Keratinocyte (primary cell): ENCODE data around the gene VRK1. TPM values are rescaled to one million over a fixed set of nuclear protein-coding genes. Genes with fewer than 3 reads are reported as not detected.

Experiments
- DNase-seq: peaks from one replicate; pipeline ENCODE4 v3.0.0-alpha.2; 2011; ENCODE audit warnings: low read depth, missing footprints, low spot score
- FAIRE-seq: peaks from 2 replicates; lab custom pipeline; 2011; peaks lifted over from hg19 to GRCh38; lab: Jason Lieb, UNC
- H2AFZ ChIP-seq: 2 replicates; pipeline ENCODE4 v1.6.0; 2012; ENCODE audit warnings: low read length, control low read depth, inconsistent platforms; ENCODE audit not compliant: control insufficient read depth
- H3K27ac ChIP-seq: 2 replicates; pipeline ENCODE4 v1.5.1; 2011; ENCODE audit warnings: low read length; ENCODE audit not compliant: control insufficient read depth, insufficient read depth
- H3K27me3 ChIP-seq: 3 replicates; pipeline ENCODE4 v1.6.0; 2011; ENCODE audit warnings: low read length; ENCODE audit not compliant: control insufficient read depth, insufficient read depth; ENCODE audit errors: extremely low read depth
- H3K36me3 ChIP-seq, 2 experiments: 2 replicates in 1 of 2; 3 replicates in 1 of 2; pipeline ENCODE4 v1.5.1; 2011; ENCODE audit warnings: low read length in 2 of 2, mild to moderate bottlenecking in 1 of 2; ENCODE audit not compliant: control insufficient read depth in 2 of 2, insufficient read depth in 2 of 2; ENCODE audit errors: extremely low read depth in 1 of 2
- H3K4me1 ChIP-seq: 3 replicates; pipeline ENCODE4 v1.5.1; 2011; ENCODE audit warnings: low read length; ENCODE audit not compliant: control insufficient read depth, insufficient read depth; ENCODE audit errors: extremely low read depth
- H3K4me2 ChIP-seq: 3 replicates; pipeline ENCODE4 v1.6.0; 2011; ENCODE audit warnings: low read depth, low read length; ENCODE audit not compliant: control insufficient read depth, insufficient read depth; ENCODE audit errors: extremely low read depth
- H3K4me3 ChIP-seq, 3 experiments: fragments of 200-600 bp in 1 of 3; sonication (generic) in 1 of 3; 2 replicates in 2 of 3; 3 replicates in 1 of 3; pipeline ENCODE4 v1.5.1; 2011 to 2016; ENCODE audit warnings: low read length in 3 of 3, mild to moderate bottlenecking in 3 of 3, control low read depth in 2 of 3, inconsistent platforms in 1 of 3, low read depth in 1 of 3, mixed read lengths in 1 of 3, mixed run types in 1 of 3, moderate library complexity in 1 of 3; ENCODE audit not compliant: control insufficient read depth in 2 of 3, insufficient read depth in 2 of 3; ENCODE audit errors: extremely low read depth in 1 of 3
- H3K79me2 ChIP-seq: 2 replicates; pipeline ENCODE4 v1.6.0; 2012; ENCODE audit warnings: low read length; ENCODE audit not compliant: control insufficient read depth, insufficient read depth
- H3K9ac ChIP-seq: 3 replicates; pipeline ENCODE4 v1.6.0; 2011; ENCODE audit warnings: low read length; ENCODE audit not compliant: control insufficient read depth, insufficient read depth; ENCODE audit errors: extremely low read depth
- H3K9me1 ChIP-seq: 3 replicates; pipeline ENCODE4 v1.6.0; 2011; ENCODE audit warnings: low read length; ENCODE audit not compliant: control insufficient read depth, insufficient read depth; ENCODE audit errors: extremely low read depth
- H3K9me3 ChIP-seq: 2 replicates; pipeline ENCODE4 v1.5.1; 2012; ENCODE audit warnings: low read depth, low read length; ENCODE audit not compliant: control insufficient read depth
- H4K20me1 ChIP-seq: 3 replicates; pipeline ENCODE4 v1.6.0; 2011; ENCODE audit warnings: low read length; ENCODE audit not compliant: control insufficient read depth, insufficient read depth; ENCODE audit errors: extremely low read depth
- CTCF ChIP-seq, 3 experiments: IDR thresholded peaks in 1 of 3; conservative IDR thresholded peaks in 1 of 3; optimal IDR thresholded peaks in 1 of 3; 2 replicates in 2 of 3; 3 replicates in 1 of 3; pipeline versions ENCODE3 to v1.5.1; 2011; ENCODE audit warnings: low read length in 3 of 3, mild to moderate bottlenecking in 3 of 3, moderate library complexity in 2 of 3, control low read depth in 1 of 3, inconsistent platforms in 1 of 3; ENCODE audit not compliant: insufficient read depth in 2 of 3; ENCODE audit errors: extremely low read depth in 1 of 3
- EZH2 ChIP-seq: IDR thresholded peaks from one replicate; pipeline ENCODE4 v1.6.1; 2012; ENCODE audit warnings: inconsistent platforms, mild to moderate bottlenecking, low read length, moderate library complexity
- dilution Hi-C: fragments of 300-500 bp; cut with MboI; formaldehyde crosslinking; loops from one replicate; pipeline ENCODE4 v1.7.0; 2020; ENCODE audit warnings: low sequenced_read_pairs; ENCODE audit not compliant: extremely low pct_ligation_motif_present
- polyA plus RNA-seq, 5 experiments: library from polyadenylated mRNA; depleted of rRNA in 3 of 5; stranded (reverse) in 3 of 5; stranded (forward) in 1 of 5; unstranded in 1 of 5; fragments of >200 nt; gene quantifications; 1 replicate in 1 of 5; 2 replicates in 3 of 5; 3 replicates in 1 of 5; pipeline versions ENCODE4 v1.2.1 to v1.2.3, GENCODE V29; 2011 to 2012; ENCODE audit warnings: missing spikeins in 2 of 5, low read depth in 1 of 5, low replicate concordance in 1 of 5

The VRK1 gene
- polyA plus RNA-seq, 1 donor (not counting 4 experiments of a cell fraction or from before 2014, with no cell fraction given) = 27.1 TPM

DNA sequence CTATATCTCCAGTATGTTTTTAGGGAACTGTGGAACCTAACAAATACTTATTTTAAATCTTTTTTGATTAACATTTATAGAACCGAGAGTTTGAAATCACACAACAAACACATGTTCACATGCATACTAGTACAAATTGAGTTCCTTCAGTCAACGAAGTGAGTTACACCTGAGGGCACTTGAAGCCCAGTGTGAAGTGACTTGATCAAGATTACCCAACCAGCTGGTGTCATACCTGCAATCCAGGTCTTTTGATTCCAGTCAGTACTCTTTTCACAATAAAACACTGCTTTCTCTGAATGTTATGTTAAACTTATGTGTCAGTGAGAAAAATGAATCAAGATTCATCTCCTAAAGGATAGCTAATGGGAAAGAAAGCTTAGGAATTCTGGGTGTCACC lies 35.2 kb downstream of the VRK1 start:
- peaks cover 36% of the 10 kb centered on the region for H3K79me2 ChIP-seq
- H4K20me1 ChIP-seq = no peaks in the 10 kb centered on the region
- no peak overlapping the region for H3K27ac ChIP-seq
- DNase-seq (no peak), FAIRE-seq (no peak)
- H3K4me1 ChIP-seq = peaks cover 6% of the 10 kb centered on the region
- H3K9me3 ChIP-seq = no peaks in the 10 kb centered on the region
- H2AFZ ChIP-seq = no peak overlapping the region
- H3K36me3 ChIP-seq = peaks cover 2 to 3% of the 10 kb centered on the region in 2 experiments
- dilution Hi-C loops = no loop called here
- no peak overlapping the region for H3K9ac ChIP-seq
- H3K9me1 ChIP-seq = no peaks in the 10 kb centered on the region
- no peak overlapping the region for H3K4me2 ChIP-seq
- no peaks in the 10 kb centered on the region for H3K27me3 ChIP-seq
- no peak overlapping the region for H3K4me3 ChIP-seq
- no peak for TF ChIP-seq EZH2
- no peak for TF ChIP-seq CTCF (optimal IDR thresholded peaks at IDR 0.05 in 1 of 3, IDR thresholded peaks at IDR 0.05 in 1 of 3, conservative IDR thresholded peaks at IDR 0.05 in 1 of 3; ENCODE audit: extremely low read depth in 1 of 3, insufficient read depth in 2 of 3, low read length in 3 of 3)

DNA sequence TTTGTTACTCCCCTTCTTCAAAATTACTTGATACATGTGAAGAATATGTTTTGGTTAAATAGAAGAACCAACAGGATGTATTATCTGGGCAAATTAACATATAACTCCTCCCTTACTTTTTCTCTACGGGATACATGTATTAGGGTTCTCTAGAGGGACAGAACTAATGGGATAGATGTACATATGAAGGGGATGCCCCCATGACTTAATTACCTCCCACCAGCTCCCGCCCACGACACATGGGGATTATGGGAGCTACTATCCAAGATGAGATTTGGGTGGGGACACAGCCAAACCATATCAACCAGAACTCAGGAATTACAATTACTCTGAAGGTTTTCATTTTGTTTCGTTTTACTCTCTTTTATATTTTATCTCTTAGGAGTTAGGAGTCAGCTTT lies 41.3 kb downstream of the VRK1 start:
- no peaks in the 10 kb centered on the region for H3K9me3 ChIP-seq
- no peak overlapping the region for H2AFZ ChIP-seq
- H3K36me3 ChIP-seq = peaks cover 2 to 3% of the 10 kb centered on the region in 2 experiments
- dilution Hi-C loops = no loop called here
- H3K79me2 ChIP-seq = peaks cover 2% of the 10 kb centered on the region
- no peaks in the 10 kb centered on the region for H3K4me1 ChIP-seq
- H3K27me3 ChIP-seq = no peaks in the 10 kb centered on the region
- H4K20me1 ChIP-seq = no peaks in the 10 kb centered on the region
- DNase-seq = no peak
- no peak for FAIRE-seq
- no peak overlapping the region for H3K27ac ChIP-seq
- no peak overlapping the region for H3K4me3 ChIP-seq
- no peak overlapping the region for H3K9ac ChIP-seq
- H3K4me2 ChIP-seq = no peak overlapping the region
- H3K9me1 ChIP-seq = no peaks in the 10 kb centered on the region
- TF ChIP-seq EZH2 = no peak
- no peak for TF ChIP-seq CTCF (optimal IDR thresholded peaks at IDR 0.05 in 1 of 3, IDR thresholded peaks at IDR 0.05 in 1 of 3, conservative IDR thresholded peaks at IDR 0.05 in 1 of 3; ENCODE audit: extremely low read depth in 1 of 3, insufficient read depth in 2 of 3, low read length in 3 of 3)
